Kidney epithelial cell (primary cell): ENCODE results near the gene BGN. TPM values are rescaled to one million over a fixed set of nuclear protein-coding genes. Genes with fewer than 3 reads are reported as not detected.

Source experiments
- DNase-seq: peaks from one replicate; pipeline ENCODE4 v3.0.0-alpha.2; 2010; ENCODE audit warnings: low read depth
- H3K27me3 ChIP-seq: 2 replicates; pipeline ENCODE4 v1.6.0; 2011; ENCODE audit warnings: low read length; ENCODE audit not compliant: control insufficient read depth, insufficient read depth
- H3K36me3 ChIP-seq: 2 replicates; pipeline ENCODE4 v1.5.1; 2011; ENCODE audit warnings: low read length; ENCODE audit not compliant: control insufficient read depth, insufficient read depth
- H3K4me3 ChIP-seq: 2 replicates; pipeline ENCODE4 v1.5.1; 2011; ENCODE audit warnings: low read depth, mild to moderate bottlenecking, control low read depth, low read length
- CTCF ChIP-seq: IDR thresholded peaks from 2 replicates; pipeline ENCODE4 v1.5.1; 2011; ENCODE audit warnings: mild to moderate bottlenecking, moderate library complexity, low read length, control low read depth, inconsistent platforms; ENCODE audit not compliant: insufficient read depth, poor library complexity, severe bottlenecking
- total RNA-seq: library from RNA; depleted of rRNA; stranded (reverse); fragments of >200 nt; gene quantifications from 2 replicates; pipeline ENCODE4 v1.2.3, GENCODE V29; 2015

Gene BGN
- total RNA-seq, 1 donor from 2014 or later: 6.2 TPM

GRCh38 chrX:153549807-153550206, 55.0 kb downstream of the BGN start:
- no peak overlapping the region for H3K4me3 ChIP-seq
- no peak for TF ChIP-seq CTCF
- H3K36me3 ChIP-seq: no peaks in the 10 kb centered on the region
- peaks cover 3% of the 10 kb centered on the region for H3K27me3 ChIP-seq
- no peak for DNase-seq

GRCh38 chrX:153551135-153551534, 56.4 kb downstream of the BGN start:
- DNase-seq: no peak
- no peaks in the 10 kb centered on the region for H3K36me3 ChIP-seq
- peaks cover 3% of the 10 kb centered on the region for H3K27me3 ChIP-seq
- TF ChIP-seq CTCF: no peak
- no peak overlapping the region for H3K4me3 ChIP-seq

GRCh38 chrX:153554519-153555167, 59.9 kb downstream of the BGN start:
- TF ChIP-seq CTCF: peak; percentile 66
- no peak for DNase-seq
- Histone ChIP-seq H3K4me3 (no peak overlapping the region), H3K36me3 (no peaks in the 10 kb centered on the region), H3K27me3 (no peaks in the 10 kb centered on the region)

GRCh38 chrX:153556767-153557166, 62.0 kb downstream of the BGN start:
- no peak for DNase-seq
- no peaks in the 10 kb centered on the region for H3K36me3 ChIP-seq
- H3K27me3 ChIP-seq: no peaks in the 10 kb centered on the region
- TF ChIP-seq CTCF: no peak
- H3K4me3 ChIP-seq: no peak overlapping the region

GRCh38 chrX:153557618-153558355, 63.0 kb downstream of the BGN start:
- no peaks in the 10 kb centered on the region for H3K36me3 ChIP-seq
- H3K4me3 ChIP-seq: no peak overlapping the region
- no peaks in the 10 kb centered on the region for H3K27me3 ChIP-seq
- DNase-seq: no peak
- TF ChIP-seq CTCF: no peak

Other genes starting within 250 kb of the BGN start
- not detected in 2 replicates for gene PNMA6F, start 173.2 kb upstream of the BGN start, total RNA-seq
- 10.5 and 13.0 TPM in 2 replicates for gene ZNF275, start 160.8 kb upstream of the BGN start, total RNA-seq
- gene PNMA6E, start 93.6 kb upstream of the BGN start, total RNA-seq: not detected in 2 replicates
- gene ZFP92, start 83.5 kb upstream of the BGN start, total RNA-seq: 1.8 and 1.9 TPM in 2 replicates
- gene TREX2, start 48.9 kb upstream of the BGN start, total RNA-seq: 1.1 TPM in 1 of 2 replicates, not detected in the other
- gene HAUS7, start 24.4 kb upstream of the BGN start, total RNA-seq: 19.9 and 25.8 TPM in 2 replicates
- not detected in 2 replicates for gene ATP2B3, start 22.7 kb downstream of the BGN start, total RNA-seq
- 29.3 and 36.6 TPM in 2 replicates for gene CCNQ, start 104.2 kb downstream of the BGN start, total RNA-seq
- 3.2 and 4.1 TPM in 2 replicates for gene DUSP9, start 152.2 kb downstream of the BGN start, total RNA-seq
- gene PNCK, start 178.8 kb downstream of the BGN start, total RNA-seq: 0.34 and 1.6 TPM in 2 replicates
- gene SLC6A8, start 192.9 kb downstream of the BGN start, total RNA-seq: 35.0 and 36.0 TPM in 2 replicates
- gene BCAP31, start 229.4 kb downstream of the BGN start, total RNA-seq: 148 and 179 TPM in 2 replicates
- 14.2 and 15.3 TPM in 2 replicates for gene ABCD1, start 229.9 kb downstream of the BGN start, total RNA-seq